Measurements from ENCODE around the gene SMAD6.

Gene SMAD6

GRCh38 chr15:66738116-66738515 lies 36.1 kb downstream of the SMAD6 start:
- no peak for TF ChIP-seq CTCF (conservative IDR thresholded peaks at IDR 0.05; ENCODE audit: low read depth, low read length)
- H3K4me3 ChIP-seq (ENCODE audit: low read depth, low read length): no peak overlapping the region
- DNase-seq (ENCODE audit: low read depth): no peak

GRCh38 chr15:66738595-66738994 lies 36.6 kb downstream of the SMAD6 start:
- no peak overlapping the region for H3K4me3 ChIP-seq (ENCODE audit: low read depth, low read length)
- DNase-seq (ENCODE audit: low read depth): no peak
- TF ChIP-seq CTCF (conservative IDR thresholded peaks at IDR 0.05; ENCODE audit: low read depth, low read length): no peak

GRCh38 chr15:66739287-66739686 lies 37.3 kb downstream of the SMAD6 start:
- no peak for DNase-seq (ENCODE audit: low read depth)
- TF ChIP-seq CTCF (conservative IDR thresholded peaks at IDR 0.05; ENCODE audit: low read depth, low read length): no peak
- no peak overlapping the region for H3K4me3 ChIP-seq (ENCODE audit: low read depth, low read length)

- TF ChIP-seq CTCF (conservative IDR thresholded peaks at IDR 0.05; ENCODE audit: low read depth, low read length): no peak
- H3K4me3 ChIP-seq (ENCODE audit: low read depth, low read length): no peak overlapping the region
- DNase-seq (ENCODE audit: low read depth): no peak
Measured at GRCh38 chr15:66740802-66741201, 38.8 kb downstream of the SMAD6 start.

GRCh38 chr15:66741646-66742045 lies 39.6 kb downstream of the SMAD6 start:
- no peak for TF ChIP-seq CTCF (conservative IDR thresholded peaks at IDR 0.05; ENCODE audit: low read depth, low read length)
- no peak overlapping the region for H3K4me3 ChIP-seq (ENCODE audit: low read depth, low read length)
- DNase-seq (ENCODE audit: low read depth): no peak

- DNase-seq (ENCODE audit: low read depth): no peak
- H3K4me3 ChIP-seq (ENCODE audit: low read depth, low read length): no peak overlapping the region
- no peak for TF ChIP-seq CTCF (conservative IDR thresholded peaks at IDR 0.05; ENCODE audit: low read depth, low read length)
Measured at GRCh38 chr15:66742286-66742685, 40.2 kb downstream of the SMAD6 start.

GRCh38 chr15:66743204-66743603 lies 41.2 kb downstream of the SMAD6 start:
- DNase-seq (ENCODE audit: low read depth): no peak
- no peak overlapping the region for H3K4me3 ChIP-seq (ENCODE audit: low read depth, low read length)
- TF ChIP-seq CTCF (conservative IDR thresholded peaks at IDR 0.05; ENCODE audit: low read depth, low read length): no peak

Data from choroid plexus epithelial cell (primary cell).